Umbilical cord (tissue), 2 donors: ENCODE measurements around the gene ILK. TPM values are rescaled to one million over a fixed set of nuclear protein-coding genes. Genes with fewer than 3 reads are reported as not detected.
A peak's percentile ranks its signal among the peaks of the same experiment; 100 is the strongest.

Experiments used
- DNase-seq: peaks from one replicate; pipeline ENCODE4 v3.0.0-alpha.2; 2015; ENCODE audit warnings: low spot score
- total RNA-seq: library from RNA; depleted of rRNA; stranded (reverse); fragments of >200 nt; gene quantifications from one replicate; pipeline ENCODE4 v1.2.3, GENCODE V29; 2014; ENCODE audit warnings: low replicate concordance; ENCODE audit not compliant: insufficient read depth

ILK gene
- total RNA-seq, 1 donor from 2014 or later: 296 TPM

DNA sequence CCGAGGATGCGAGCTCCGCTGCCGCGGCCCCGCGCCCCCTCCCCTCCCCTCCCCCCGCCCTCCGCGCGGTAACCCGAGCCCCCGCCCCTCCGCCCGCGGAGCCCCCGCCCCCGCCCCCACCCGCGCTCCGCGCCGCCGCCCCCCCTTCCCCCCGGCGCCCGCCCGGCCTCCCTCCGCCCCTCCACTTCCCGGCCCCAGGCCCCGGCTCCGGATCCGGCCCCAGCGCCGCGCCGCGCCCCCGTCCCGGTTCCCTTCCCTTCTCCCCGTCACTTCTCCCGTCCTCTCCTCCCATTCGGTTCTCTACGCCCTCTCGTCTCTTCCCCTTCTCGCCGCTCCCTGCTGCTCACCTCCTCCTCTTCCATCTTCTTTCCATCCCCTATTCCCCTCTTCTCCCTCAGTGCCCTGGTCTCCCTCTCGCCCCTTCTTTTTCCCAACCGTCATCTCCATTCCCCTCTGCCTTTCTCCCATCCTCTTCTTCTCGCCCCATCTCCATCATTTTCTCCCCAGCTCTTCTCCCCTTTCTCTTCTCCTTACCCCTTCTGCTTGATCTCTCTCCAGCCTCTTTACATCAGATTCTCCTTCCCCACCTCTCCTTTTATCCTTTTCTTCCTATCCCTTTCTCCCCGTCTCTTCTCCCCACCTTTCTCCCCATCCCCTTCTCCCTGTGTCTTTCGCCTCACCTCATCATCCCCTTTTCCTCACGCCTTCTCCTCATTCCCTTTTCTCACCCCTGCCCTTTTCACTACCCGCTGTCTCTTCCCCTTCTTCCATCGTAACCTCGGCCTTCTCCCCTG is 52.4 kb downstream of the ILK start, which contains the start of gene DCHS1:
TSS of gene DCHS1 (minus strand) at position 20 of the 794 bp plus-strand sequence. CDS start 14,196 bp downstream, outside the sequence.
- peak; percentile 59 for DNase-seq

DNA sequence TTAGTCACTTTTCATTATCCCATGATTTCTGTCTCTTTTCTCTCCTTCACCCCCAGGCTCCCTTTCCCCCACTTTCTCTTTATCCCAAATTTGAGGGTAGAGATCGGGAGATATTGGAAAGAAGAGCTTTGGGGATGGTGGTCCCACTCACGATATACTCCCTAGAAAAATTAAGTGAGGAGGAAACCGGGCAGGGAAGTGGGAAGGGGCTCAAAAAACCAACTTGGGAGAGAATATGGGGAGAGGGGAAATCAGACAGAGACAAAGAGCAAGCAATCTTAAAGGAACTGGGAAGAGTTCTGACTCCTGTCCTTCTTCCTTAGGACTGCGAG is 53.0 kb downstream of the ILK start:
- no peak for DNase-seq

DNA sequence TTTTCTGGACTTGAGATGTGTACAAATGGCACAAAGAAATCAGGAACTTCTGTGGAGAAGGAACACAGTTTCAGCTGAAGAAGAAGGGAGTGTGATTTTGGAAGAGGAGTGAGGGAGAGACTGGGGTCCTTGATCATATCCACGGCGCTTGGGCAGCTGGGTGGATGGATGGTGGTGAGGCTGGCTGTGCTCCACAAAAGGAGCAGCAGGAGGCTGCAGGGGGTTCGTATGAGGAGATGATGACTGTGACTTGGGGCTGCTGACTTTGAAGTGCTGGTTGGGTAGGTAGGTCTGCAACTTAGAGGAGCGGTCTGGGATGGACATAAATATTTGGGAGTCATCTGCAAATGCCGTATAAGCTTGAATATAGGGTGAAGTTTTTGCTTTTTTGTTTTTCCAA is 53.4 kb downstream of the ILK start:
- DNase-seq: no peak

DNA sequence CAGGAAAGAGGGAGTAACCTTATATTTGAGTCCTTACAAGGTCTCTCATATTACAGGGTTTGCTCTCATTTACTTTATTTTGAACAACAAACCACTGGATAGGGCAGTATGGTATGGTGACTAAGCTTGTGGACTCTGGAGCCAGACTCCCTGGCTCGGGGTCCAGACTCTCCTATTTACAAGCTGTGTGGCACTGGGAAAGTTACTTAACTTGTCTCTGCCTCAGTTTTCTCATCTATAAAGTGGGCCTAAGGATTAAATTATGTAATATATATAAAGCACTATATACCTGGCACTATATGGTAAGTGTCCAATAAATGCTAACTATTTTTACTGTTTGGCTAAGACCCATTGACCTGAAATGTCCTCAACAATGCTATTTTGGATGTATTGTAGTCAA is 53.8 kb downstream of the ILK start:
- no peak for DNase-seq

DNA sequence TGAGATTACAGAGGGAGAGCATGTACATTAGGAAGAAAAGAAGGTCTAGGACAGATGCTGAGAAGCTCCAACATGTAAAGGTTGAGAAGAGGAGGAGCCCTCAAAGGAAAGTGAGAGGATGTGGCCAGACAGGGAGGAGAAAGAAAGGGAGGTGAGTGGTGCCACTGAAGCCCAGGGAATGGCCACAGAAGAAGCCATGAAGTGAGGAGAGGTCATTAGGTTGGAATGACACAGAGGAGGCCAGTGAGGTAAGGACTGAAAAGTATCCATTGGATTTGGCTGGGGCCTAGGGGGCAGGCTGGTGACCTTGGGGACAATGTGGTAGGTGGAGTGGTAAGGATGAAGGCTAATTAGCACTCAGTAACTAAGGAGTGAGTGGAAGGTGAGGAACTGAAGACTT is 55.1 kb downstream of the ILK start:
- no peak for DNase-seq

Other genes starting within 250 kb of the ILK start
- 18.1 TPM for gene SMPD1, start 213.3 kb upstream of the ILK start, total RNA-seq
- 28.9 TPM for gene APBB1, start 184.7 kb upstream of the ILK start, total RNA-seq
- 3.4 TPM for gene HPX, start 162.8 kb upstream of the ILK start, total RNA-seq
- 49.8 TPM for gene TRIM3, start 129.8 kb upstream of the ILK start, total RNA-seq
- 33.2 TPM for gene ARFIP2, start 122.4 kb upstream of the ILK start, total RNA-seq
- 26.7 TPM for gene TIMM10B, start 122.3 kb upstream of the ILK start, total RNA-seq
- 9.1 TPM for gene DNHD1, start 106.5 kb upstream of the ILK start, total RNA-seq
- gene RRP8, start 158 bp upstream of the ILK start, total RNA-seq: 10.6 TPM
- gene TAF10, start 8.4 kb downstream of the ILK start, total RNA-seq: 15.4 TPM
- gene TPP1, start 15.6 kb downstream of the ILK start, total RNA-seq: 59.7 TPM
- 37.6 TPM for gene DCHS1, start 52.0 kb downstream of the ILK start, total RNA-seq
- 55.4 TPM for gene MRPL17, start 79.6 kb downstream of the ILK start, total RNA-seq
- gene OR2AG2, start 168.2 kb downstream of the ILK start, total RNA-seq: 4.3 TPM
- 4.6 TPM for gene OR2AG1, start 179.2 kb downstream of the ILK start, total RNA-seq
- gene OR6A2, start 195.9 kb downstream of the ILK start, total RNA-seq: 1.9 TPM
- not detected for gene OR10A5, start 241.9 kb downstream of the ILK start, total RNA-seq